Glutamatergic neuron (in vitro differentiated cells): ENCODE data around the gene C15orf39. TPM values are rescaled to one million over a fixed set of nuclear protein-coding genes. Genes with fewer than 3 reads are reported as not detected.
A peak's percentile ranks its signal among the peaks of the same experiment; 100 is the strongest.
"Not testable (repeated sequence)": the region's sequence is repeated elsewhere in the genome, so short reads cannot be mapped to it uniquely, and the experiment has no call there.

Source experiments
- DNase-seq: peaks from one replicate; pipeline ENCODE4 v3.0.0; 2022
- H3K27ac Mint-ChIP-seq: one replicate; pipeline ENCODE4 v1.8.0; 2020; ENCODE audit warnings: mild to moderate bottlenecking, mixed read lengths, inconsistent platforms; ENCODE audit not compliant: unreplicated experiment
- H3K27me3 Mint-ChIP-seq: one replicate; pipeline ENCODE4 v1.8.0; 2020; ENCODE audit warnings: mild to moderate bottlenecking, moderate library complexity, mixed read lengths, inconsistent platforms; ENCODE audit not compliant: unreplicated experiment
- H3K36me3 Mint-ChIP-seq: one replicate; pipeline ENCODE4 v1.8.0; 2020; ENCODE audit warnings: mild to moderate bottlenecking, mixed read lengths, inconsistent platforms; ENCODE audit not compliant: unreplicated experiment
- H3K4me1 Mint-ChIP-seq: one replicate; pipeline ENCODE4 v1.8.0; 2020; ENCODE audit warnings: mild to moderate bottlenecking, low read depth, mixed read lengths, inconsistent platforms; ENCODE audit not compliant: unreplicated experiment
- H3K4me3 Mint-ChIP-seq: one replicate; pipeline ENCODE4 v1.8.0; 2020; ENCODE audit warnings: mild to moderate bottlenecking, mixed read lengths, inconsistent platforms; ENCODE audit not compliant: unreplicated experiment
- H3K9me3 Mint-ChIP-seq: one replicate; pipeline ENCODE4 v1.8.0; 2020; ENCODE audit warnings: mild to moderate bottlenecking, moderate library complexity, mixed read lengths, inconsistent platforms; ENCODE audit not compliant: unreplicated experiment
- total RNA-seq: library from RNA; stranded (reverse); fragmentation: NEBNext Ultra II Directional; extraction: Animal tissue kit (Norgen Biotek cat#: 25700); gene quantifications from one replicate; pipeline ENCODE4 v1.2.1, GENCODE V29; 2021; ENCODE audit not compliant: unreplicated experiment
- TF ChIP-seq, protein P1 (sequence below): fragments of 200-600 bp; sonication (generic); IDR thresholded peaks from one replicate; pipeline ENCODE4 v1.5.0; 2021; ENCODE audit not compliant: partially characterized antibody, unreplicated experiment

Gene C15orf39
- total RNA-seq, 1 donor from 2014 or later = 9.0 TPM

DNA sequence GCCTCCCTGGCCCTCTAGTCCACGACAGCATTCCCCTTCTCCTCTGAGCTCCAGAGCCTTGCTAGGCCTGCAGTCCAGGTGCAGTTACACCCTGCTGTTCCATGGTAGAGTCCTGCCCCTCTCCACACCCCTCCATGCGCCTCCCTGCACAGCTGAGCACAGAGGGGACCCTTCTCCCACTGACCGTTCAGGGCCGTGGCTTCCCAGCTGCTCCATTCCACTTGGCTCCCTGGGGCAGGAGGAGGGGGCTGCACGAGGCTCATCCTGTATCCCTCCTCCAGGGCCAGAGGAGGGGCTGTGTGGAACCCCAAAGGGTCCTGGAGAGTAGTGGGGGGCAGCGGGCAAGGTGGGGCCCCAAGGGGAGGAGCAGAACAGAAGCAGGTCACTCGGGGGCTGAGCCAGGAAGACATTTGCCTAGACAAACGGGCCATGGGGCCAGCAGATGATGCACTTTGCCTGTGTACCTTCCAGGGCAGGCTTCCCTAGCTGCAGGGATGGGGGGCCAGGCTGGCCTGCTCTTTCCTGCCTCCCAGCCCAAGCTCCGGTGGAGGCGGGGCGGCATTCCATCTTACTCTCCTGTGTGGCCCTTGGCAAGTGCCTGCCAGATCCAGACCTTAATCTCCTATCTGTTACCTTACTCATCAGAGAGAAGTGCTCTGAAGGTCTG lies 35.8 kb downstream of the C15orf39 start:
- DNase-seq = peak; percentile 15
- Mint-ChIP-seq H3K27ac (no peak overlapping the region), H3K4me3 (no peak overlapping the region), H3K27me3 (peaks cover 11% of the 10 kb centered on the region), H3K4me1 (no peaks in the 10 kb centered on the region), H3K36me3 (no peaks in the 10 kb centered on the region), H3K9me3 (no peaks in the 10 kb centered on the region)
- TF ChIP-seq, protein P1, sequence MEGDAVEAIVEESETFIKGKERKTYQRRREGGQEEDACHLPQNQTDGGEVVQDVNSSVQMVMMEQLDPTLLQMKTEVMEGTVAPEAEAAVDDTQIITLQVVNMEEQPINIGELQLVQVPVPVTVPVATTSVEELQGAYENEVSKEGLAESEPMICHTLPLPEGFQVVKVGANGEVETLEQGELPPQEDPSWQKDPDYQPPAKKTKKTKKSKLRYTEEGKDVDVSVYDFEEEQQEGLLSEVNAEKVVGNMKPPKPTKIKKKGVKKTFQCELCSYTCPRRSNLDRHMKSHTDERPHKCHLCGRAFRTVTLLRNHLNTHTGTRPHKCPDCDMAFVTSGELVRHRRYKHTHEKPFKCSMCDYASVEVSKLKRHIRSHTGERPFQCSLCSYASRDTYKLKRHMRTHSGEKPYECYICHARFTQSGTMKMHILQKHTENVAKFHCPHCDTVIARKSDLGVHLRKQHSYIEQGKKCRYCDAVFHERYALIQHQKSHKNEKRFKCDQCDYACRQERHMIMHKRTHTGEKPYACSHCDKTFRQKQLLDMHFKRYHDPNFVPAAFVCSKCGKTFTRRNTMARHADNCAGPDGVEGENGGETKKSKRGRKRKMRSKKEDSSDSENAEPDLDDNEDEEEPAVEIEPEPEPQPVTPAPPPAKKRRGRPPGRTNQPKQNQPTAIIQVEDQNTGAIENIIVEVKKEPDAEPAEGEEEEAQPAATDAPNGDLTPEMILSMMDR = no peak

DNA sequence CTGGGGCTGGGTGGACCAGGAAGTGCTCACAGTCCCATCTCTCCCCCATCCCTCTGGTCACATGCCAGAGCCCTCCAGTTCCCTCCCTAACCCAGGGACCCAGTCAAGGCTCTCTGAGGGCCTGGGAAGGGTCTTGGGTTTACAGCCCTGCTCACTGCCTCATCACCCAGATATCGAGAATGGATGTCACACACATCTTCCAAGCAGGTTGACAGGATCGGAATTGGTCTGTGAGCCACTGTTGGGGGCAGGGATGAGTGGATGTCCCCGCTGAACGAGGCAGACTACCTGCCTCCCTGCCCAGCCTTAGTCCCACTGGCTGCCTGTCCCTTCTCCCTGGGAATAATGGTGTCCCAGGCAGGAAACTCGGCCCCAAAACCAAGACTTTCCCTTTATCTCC lies 36.5 kb downstream of the C15orf39 start:
- Mint-ChIP-seq H3K27ac (no peak overlapping the region), H3K36me3 (no peaks in the 10 kb centered on the region), H3K9me3 (no peaks in the 10 kb centered on the region), H3K4me1 (no peaks in the 10 kb centered on the region), H3K4me3 (no peak overlapping the region), H3K27me3 (peaks cover 7% of the 10 kb centered on the region)
- TF ChIP-seq, protein P1 = no peak
- DNase-seq = peak; percentile 6

DNA sequence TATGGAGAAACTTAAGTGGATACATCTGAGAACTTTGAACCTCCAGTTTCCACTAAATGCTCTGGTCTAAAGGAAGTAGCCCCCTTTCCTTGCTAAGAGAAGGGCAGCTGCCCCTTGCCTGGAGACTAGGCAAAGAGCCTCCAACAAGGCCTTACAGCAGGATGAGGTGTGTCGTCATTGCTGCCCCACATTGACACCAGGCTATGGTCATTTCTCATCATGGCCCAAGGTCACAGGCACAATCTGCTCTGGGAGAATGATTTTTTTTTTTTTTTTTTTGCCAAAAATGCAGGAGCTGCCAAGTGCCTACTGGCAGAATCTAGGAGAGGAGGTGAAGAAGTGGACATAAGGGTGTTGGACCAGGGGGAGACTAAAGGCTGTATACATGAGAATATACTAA lies 44.1 kb downstream of the C15orf39 start:
- H3K36me3 Mint-ChIP-seq, DNase-seq, H3K9me3 Mint-ChIP-seq, H3K4me3 Mint-ChIP-seq, H3K27ac Mint-ChIP-seq, H3K27me3 Mint-ChIP-seq, H3K4me1 Mint-ChIP-seq: not testable (repeated sequence)

DNA sequence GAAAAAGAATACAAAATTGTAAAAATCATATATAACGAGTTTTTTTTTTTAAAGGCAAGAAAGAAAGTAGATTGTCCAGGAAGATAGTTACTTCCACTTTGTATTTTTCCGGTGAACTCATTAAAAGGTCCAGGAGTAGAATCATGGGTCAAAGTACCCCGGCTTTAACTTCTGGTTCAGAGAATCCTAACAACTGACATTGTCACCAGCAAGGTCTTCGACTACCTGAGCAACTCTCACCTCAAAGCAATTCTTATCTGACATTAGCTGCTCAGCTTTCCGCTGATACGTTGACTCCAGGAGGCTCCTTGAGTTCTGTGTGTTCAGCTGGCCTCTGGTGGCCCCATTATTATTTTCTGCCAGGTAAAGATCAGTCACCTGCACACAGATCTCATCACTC lies 47.3 kb downstream of the C15orf39 start:
- not testable (repeated sequence) for H3K4me3 Mint-ChIP-seq, H3K27ac Mint-ChIP-seq, H3K9me3 Mint-ChIP-seq, H3K27me3 Mint-ChIP-seq, H3K4me1 Mint-ChIP-seq, DNase-seq, H3K36me3 Mint-ChIP-seq

DNA sequence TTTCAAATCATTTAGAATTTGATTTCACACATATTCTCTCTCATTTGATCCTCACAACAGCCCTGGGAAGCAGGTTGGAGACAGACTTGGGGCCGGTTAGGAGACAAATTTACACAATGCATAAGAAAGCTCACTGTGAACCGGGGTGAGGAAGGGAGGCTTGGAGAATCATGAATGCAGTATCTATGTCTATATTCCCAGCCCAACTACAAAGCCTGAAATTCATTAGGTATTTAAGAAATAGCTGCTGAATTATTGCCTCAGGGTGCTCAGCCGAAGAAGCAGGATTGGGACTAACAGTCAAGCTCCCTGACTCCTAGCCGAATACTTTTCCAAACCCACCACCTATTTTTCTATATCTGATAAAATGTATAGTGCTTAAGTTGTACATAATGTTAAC lies 48.0 kb downstream of the C15orf39 start:
- Mint-ChIP-seq H3K9me3 (no peaks in the 10 kb centered on the region), H3K27ac (no peak overlapping the region), H3K27me3 (no peaks in the 10 kb centered on the region), H3K36me3 (no peaks in the 10 kb centered on the region), H3K4me1 (peaks cover 2% of the 10 kb centered on the region), H3K4me3 (no peak overlapping the region)
- DNase-seq = no peak
- TF ChIP-seq, protein P1 = no peak

DNA sequence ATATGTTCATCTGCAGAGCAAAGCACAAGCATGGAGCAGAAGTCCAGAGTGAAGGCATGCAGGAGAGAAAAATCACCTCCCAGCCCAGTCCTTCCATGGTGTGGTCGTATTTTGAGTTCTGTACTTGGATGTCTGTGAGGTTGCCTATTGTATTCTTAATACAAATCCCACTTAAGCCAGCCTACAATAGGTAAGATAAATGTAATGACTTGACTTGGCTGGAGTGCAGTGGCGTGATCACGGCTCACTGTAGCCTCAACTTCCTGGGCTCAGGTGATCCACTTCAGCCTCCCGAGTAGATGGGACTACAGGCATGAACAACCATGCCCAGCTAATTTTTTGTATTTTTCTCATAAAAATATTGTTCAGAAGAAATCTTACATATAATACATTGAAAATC lies 49.7 kb downstream of the C15orf39 start:
- H3K9me3 Mint-ChIP-seq, DNase-seq, H3K4me3 Mint-ChIP-seq, H3K4me1 Mint-ChIP-seq, H3K27me3 Mint-ChIP-seq, H3K36me3 Mint-ChIP-seq, H3K27ac Mint-ChIP-seq: not testable (repeated sequence)

DNA sequence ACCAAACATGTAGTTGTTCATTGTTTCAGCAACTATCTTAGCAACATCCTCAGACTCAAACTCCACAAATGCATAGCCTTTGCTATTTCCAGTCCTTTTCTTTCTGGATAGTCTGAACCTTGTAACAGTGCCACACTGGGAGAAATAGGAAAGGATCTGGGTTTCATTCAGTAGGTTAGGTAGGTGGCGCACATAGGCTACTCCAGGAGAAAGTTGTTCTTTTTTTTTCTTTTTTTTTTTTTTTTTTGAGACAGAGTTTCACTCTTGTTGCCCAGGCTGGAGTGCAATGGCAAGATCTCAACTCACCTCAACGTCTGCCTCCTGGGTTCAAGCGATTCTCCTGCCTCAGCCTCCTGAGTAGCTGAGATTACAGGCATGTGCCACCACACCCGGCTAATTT lies 50.6 kb downstream of the C15orf39 start:
- H3K9me3 Mint-ChIP-seq, H3K27me3 Mint-ChIP-seq, H3K36me3 Mint-ChIP-seq, H3K4me3 Mint-ChIP-seq, H3K4me1 Mint-ChIP-seq, DNase-seq, H3K27ac Mint-ChIP-seq: not testable (repeated sequence)

DNA sequence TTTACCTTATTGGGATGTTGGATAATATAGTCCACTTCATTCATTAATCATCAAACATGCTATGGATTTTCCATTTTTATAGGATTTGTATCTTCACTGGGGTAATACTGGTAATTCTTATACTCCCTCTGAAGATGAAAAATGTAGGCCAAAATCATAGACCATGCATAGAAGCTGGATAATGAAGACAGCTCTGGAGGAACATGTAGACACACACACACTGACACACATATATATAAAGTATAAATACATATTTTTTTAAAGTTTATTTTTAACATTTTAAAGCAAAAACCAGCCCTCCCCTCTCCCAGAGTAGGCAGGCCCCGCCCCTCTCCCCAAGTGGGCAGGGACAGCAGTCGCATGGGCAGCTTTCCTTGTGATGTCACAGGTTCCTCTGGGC lies 56.4 kb downstream of the C15orf39 start, which contains the start of gene GOLGA6C:
Gene GOLGA6C, plus strand, starts transcription at position 301 of the 400 bp plus-strand sequence. CDS start 265 bp downstream, outside the sequence.
- H3K4me3 Mint-ChIP-seq, H3K4me1 Mint-ChIP-seq, H3K36me3 Mint-ChIP-seq, H3K9me3 Mint-ChIP-seq, H3K27ac Mint-ChIP-seq, DNase-seq, H3K27me3 Mint-ChIP-seq: not testable (repeated sequence)

DNA sequence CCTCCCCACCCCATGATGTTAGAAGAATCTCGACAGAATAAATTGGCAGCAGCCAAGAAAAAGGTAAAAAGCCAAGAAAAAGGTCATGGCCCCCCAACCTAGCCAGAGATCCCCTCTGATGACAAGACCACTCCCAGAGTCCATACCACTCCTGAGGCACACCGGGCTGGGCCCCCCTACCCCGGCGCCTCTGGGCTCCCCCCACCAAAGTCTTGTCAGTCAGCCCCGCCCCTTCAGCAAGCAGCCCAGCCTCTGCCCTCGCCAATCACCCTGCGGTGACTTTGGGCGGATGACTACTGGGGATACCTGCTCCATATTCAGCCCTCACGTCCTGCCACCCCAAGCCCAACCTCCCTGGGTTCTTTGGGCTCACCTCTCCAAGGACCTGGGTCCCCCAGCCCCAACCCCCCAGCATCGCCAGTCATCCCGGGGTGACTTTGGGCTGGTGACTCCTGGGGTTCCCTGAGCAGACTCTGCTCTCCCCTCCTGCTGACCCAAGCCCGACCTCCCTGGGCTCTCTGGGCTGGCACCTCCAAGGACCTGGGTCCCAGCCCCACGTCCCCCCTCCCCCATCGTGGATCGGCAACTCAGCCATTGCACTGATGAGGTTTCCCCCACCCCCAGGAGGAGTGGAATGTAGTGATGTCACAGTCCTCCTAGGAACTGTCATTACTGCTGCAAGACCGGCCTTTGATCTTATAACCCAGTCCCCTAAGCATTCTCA lies 57.1 kb downstream of the C15orf39 start:
- not testable (repeated sequence) for DNase-seq, H3K36me3 Mint-ChIP-seq, H3K4me1 Mint-ChIP-seq, H3K27ac Mint-ChIP-seq, H3K27me3 Mint-ChIP-seq, H3K4me3 Mint-ChIP-seq, H3K9me3 Mint-ChIP-seq
